Endothelial cell (in vitro differentiated cells): ENCODE data around the gene VAT1. TPM values are rescaled to one million over a fixed set of nuclear protein-coding genes. Genes with fewer than 3 reads are reported as not detected.
A peak's percentile ranks its signal among the peaks of the same experiment; 100 is the strongest.

Experiments used
- DNase-seq: peaks from one replicate; pipeline ENCODE4 v3.0.0; 2021; ENCODE audit warnings: low spot score
- H3K27ac Mint-ChIP-seq: one replicate; pipeline ENCODE4 v1.8.0; 2021; ENCODE audit warnings: mixed read lengths, inconsistent platforms; ENCODE audit not compliant: unreplicated experiment
- H3K27me3 Mint-ChIP-seq: one replicate; pipeline ENCODE4 v1.8.0; 2021; ENCODE audit warnings: mild to moderate bottlenecking, moderate library complexity, mixed read lengths, inconsistent platforms; ENCODE audit not compliant: unreplicated experiment
- H3K36me3 Mint-ChIP-seq: one replicate; pipeline ENCODE4 v1.8.0; 2021; ENCODE audit warnings: mild to moderate bottlenecking, low read depth, mixed read lengths, inconsistent platforms; ENCODE audit not compliant: unreplicated experiment
- H3K4me1 Mint-ChIP-seq: one replicate; pipeline ENCODE4 v1.8.0; 2021; ENCODE audit warnings: mild to moderate bottlenecking, mixed read lengths, inconsistent platforms; ENCODE audit not compliant: unreplicated experiment
- H3K4me3 Mint-ChIP-seq: one replicate; pipeline ENCODE4 v1.8.0; 2021; ENCODE audit warnings: mild to moderate bottlenecking, mixed read lengths, inconsistent platforms; ENCODE audit not compliant: unreplicated experiment
- H3K9me3 Mint-ChIP-seq: one replicate; pipeline ENCODE4 v1.8.0; 2021; ENCODE audit warnings: mixed read lengths, inconsistent platforms; ENCODE audit not compliant: unreplicated experiment
- CTCF ChIP-seq: fragments of 200-600 bp; sonication (generic); IDR thresholded peaks from one replicate; pipeline ENCODE4 v1.5.0; 2021; ENCODE audit warnings: antibody characterized with exemption; ENCODE audit not compliant: unreplicated experiment
- total RNA-seq: library from RNA; stranded (reverse); fragmentation: NEBNext Ultra II Directional; extraction: Animal tissue kit (Norgen Biotek cat#: 25700); gene quantifications from one replicate; pipeline ENCODE4 v1.2.1, GENCODE V29; 2021; ENCODE audit not compliant: unreplicated experiment

Gene VAT1
- total RNA-seq, 1 donor from 2014 or later, result 460 TPM

GRCh38 chr17:43044024-43044423 lies 21.8 kb upstream of the VAT1 start:
- peaks cover 3% of the 10 kb centered on the region for H3K27me3 Mint-ChIP-seq
- no peak overlapping the region for H3K4me3 Mint-ChIP-seq
- H3K27ac Mint-ChIP-seq, result no peak overlapping the region

GRCh38 chr17:43043307-43043706 lies 21.1 kb upstream of the VAT1 start:
- no peak for DNase-seq
- no peak for TF ChIP-seq CTCF
- Mint-ChIP-seq H3K9me3 (no peaks in the 10 kb centered on the region), H3K4me3 (no peak overlapping the region), H3K36me3 (no peaks in the 10 kb centered on the region), H3K27ac (no peak overlapping the region), H3K27me3 (peaks cover 2% of the 10 kb centered on the region), H3K4me1 (peaks cover 14% of the 10 kb centered on the region)

More at GRCh38 chr17:43044024-43044423, 21.8 kb upstream of the VAT1 start:
- no peak for TF ChIP-seq CTCF
- no peaks in the 10 kb centered on the region for H3K9me3 Mint-ChIP-seq
- no peak for DNase-seq
- peaks cover 14% of the 10 kb centered on the region for H3K4me1 Mint-ChIP-seq
- no peaks in the 10 kb centered on the region for H3K36me3 Mint-ChIP-seq

GRCh38 chr17:43042025-43042628 lies 19.9 kb upstream of the VAT1 start:
- Mint-ChIP-seq H3K4me1 (peaks cover 14% of the 10 kb centered on the region), H3K27me3 (peaks cover 2% of the 10 kb centered on the region), H3K36me3 (no peaks in the 10 kb centered on the region), H3K27ac (peak overlapping the region; percentile 28), H3K4me3 (no peak overlapping the region), H3K9me3 (no peaks in the 10 kb centered on the region)
- no peak for TF ChIP-seq CTCF
- DNase-seq, result no peak

- no peak overlapping the region for H3K4me3 Mint-ChIP-seq
- TF ChIP-seq CTCF, result no peak
- H3K4me1 Mint-ChIP-seq, result peaks cover 14% of the 10 kb centered on the region
- no peak for DNase-seq
- no peaks in the 10 kb centered on the region for H3K9me3 Mint-ChIP-seq
- no peaks in the 10 kb centered on the region for H3K36me3 Mint-ChIP-seq
- peaks cover 2% of the 10 kb centered on the region for H3K27me3 Mint-ChIP-seq
- H3K27ac Mint-ChIP-seq, result no peak overlapping the region
Measured at GRCh38 chr17:43040655-43041054, 18.5 kb upstream of the VAT1 start.

- H3K4me1 Mint-ChIP-seq, result peaks cover 14% of the 10 kb centered on the region
- no peak overlapping the region for H3K4me3 Mint-ChIP-seq
- H3K9me3 Mint-ChIP-seq, result no peaks in the 10 kb centered on the region
- peaks cover 4% of the 10 kb centered on the region for H3K27me3 Mint-ChIP-seq
- TF ChIP-seq CTCF, result no peak
- no peak overlapping the region for H3K27ac Mint-ChIP-seq
- no peaks in the 10 kb centered on the region for H3K36me3 Mint-ChIP-seq
- no peak for DNase-seq
Measured at GRCh38 chr17:43039646-43040045, 17.5 kb upstream of the VAT1 start.
